IPS-18a (cell line): ENCODE data around the gene GPR15LG.
A peak's percentile ranks its signal among the peaks of the same experiment; 100 is the strongest.

ENCODE experiments used
- H3K27ac ChIP-seq: one replicate; pipeline ENCODE4 v1.5.1; 2013; ENCODE audit warnings: low read length
- H3K27me3 ChIP-seq: one replicate; pipeline ENCODE4 v1.6.1; 2013; ENCODE audit warnings: mild to moderate bottlenecking, low read length; ENCODE audit not compliant: control insufficient read depth, insufficient read depth
- H3K36me3 ChIP-seq: one replicate; pipeline ENCODE4 v1.6.1; 2013; ENCODE audit warnings: low read depth, low read length; ENCODE audit not compliant: control insufficient read depth
- H3K4me1 ChIP-seq: one replicate; pipeline ENCODE4 v1.6.1; 2013; ENCODE audit warnings: low read depth, low read length; ENCODE audit not compliant: control insufficient read depth
- H3K4me3 ChIP-seq: one replicate; pipeline ENCODE4 v1.5.1; 2013; ENCODE audit warnings: low read length
- H3K9ac ChIP-seq: one replicate; pipeline ENCODE4 v1.6.1; 2013; ENCODE audit warnings: mild to moderate bottlenecking, low read length, moderate library complexity
- H3K9me3 ChIP-seq: one replicate; pipeline ENCODE4 v1.6.1; 2013; ENCODE audit warnings: low read depth, low read length; ENCODE audit not compliant: control insufficient read depth

GPR15LG gene

DNA sequence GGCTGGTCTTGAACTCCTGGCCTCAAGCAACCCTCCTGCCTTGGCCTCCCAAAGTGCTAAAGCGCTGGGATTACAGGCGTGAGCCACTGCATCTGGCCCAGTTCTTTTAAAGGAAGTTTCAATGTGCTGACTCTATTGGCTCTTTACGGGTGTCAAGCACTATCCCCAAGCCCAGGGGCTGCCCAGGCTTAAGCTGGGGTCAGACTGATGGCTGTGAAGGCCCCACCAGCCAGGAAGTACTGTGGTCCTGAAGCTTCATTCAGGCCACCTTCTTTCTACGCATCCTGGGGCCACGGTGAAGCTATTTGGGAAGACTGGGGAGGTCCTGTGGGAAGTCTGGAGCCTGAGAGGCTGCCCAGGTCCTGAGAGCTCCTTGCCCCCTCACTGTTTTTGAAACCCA is 8.0 kb downstream of the GPR15LG start:
- H3K4me3 ChIP-seq: no peak overlapping the region
- no peak overlapping the region for H3K27ac ChIP-seq

GRCh38 chr10:84184517-84184916 is 10.9 kb downstream of the GPR15LG start:
- Histone ChIP-seq H3K36me3 (no peaks in the 10 kb centered on the region), H3K27me3 (no peaks in the 10 kb centered on the region), H3K4me1 (no peaks in the 10 kb centered on the region), H3K4me3 (no peak overlapping the region), H3K27ac (no peak overlapping the region), H3K9ac (no peak overlapping the region), H3K9me3 (no peaks in the 10 kb centered on the region)

More for the DNA sequence above, 8.0 kb downstream of the GPR15LG start:
- Histone ChIP-seq H3K4me1 (no peaks in the 10 kb centered on the region), H3K9ac (no peak overlapping the region), H3K9me3 (no peaks in the 10 kb centered on the region), H3K36me3 (no peaks in the 10 kb centered on the region), H3K27me3 (no peaks in the 10 kb centered on the region)

- no peak overlapping the region for H3K4me3 ChIP-seq
- H3K27ac ChIP-seq: no peak overlapping the region
- H3K4me1 ChIP-seq: no peaks in the 10 kb centered on the region
- no peak overlapping the region for H3K9ac ChIP-seq
- no peaks in the 10 kb centered on the region for H3K36me3 ChIP-seq
- H3K9me3 ChIP-seq: no peaks in the 10 kb centered on the region
- no peaks in the 10 kb centered on the region for H3K27me3 ChIP-seq
These were observed 12.1 kb downstream of the GPR15LG start for GRCh38 chr10:84185526-84186175.

GRCh38 chr10:84188815-84189214 is 15.2 kb downstream of the GPR15LG start:
- H3K9me3 ChIP-seq: no peaks in the 10 kb centered on the region
- no peak overlapping the region for H3K27ac ChIP-seq
- no peaks in the 10 kb centered on the region for H3K36me3 ChIP-seq
- H3K27me3 ChIP-seq: peaks cover 13% of the 10 kb centered on the region
- no peak overlapping the region for H3K9ac ChIP-seq
- no peak overlapping the region for H3K4me3 ChIP-seq
- no peaks in the 10 kb centered on the region for H3K4me1 ChIP-seq

DNA sequence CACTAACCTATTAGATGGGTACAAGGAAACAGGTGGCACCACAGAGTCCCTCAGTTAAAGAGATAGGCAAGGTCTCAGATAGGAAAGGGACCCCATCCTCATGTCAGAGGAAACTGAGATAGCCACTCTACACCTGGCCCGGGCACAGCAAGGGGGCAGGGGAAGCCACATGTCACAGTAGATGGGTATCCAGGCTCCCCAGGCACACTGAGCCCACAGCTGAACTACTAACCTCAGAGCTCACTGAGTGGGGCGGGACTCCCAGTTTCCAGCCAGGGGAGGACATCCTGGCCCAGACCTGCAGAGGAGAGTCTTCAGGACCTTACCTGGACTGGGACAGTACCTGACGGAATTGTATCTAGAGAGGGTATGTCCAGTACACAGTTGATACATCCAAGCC is 17.0 kb downstream of the GPR15LG start:
- no peak overlapping the region for H3K9ac ChIP-seq
- H3K36me3 ChIP-seq: no peaks in the 10 kb centered on the region
- H3K27me3 ChIP-seq: peaks cover 30% of the 10 kb centered on the region
- H3K27ac ChIP-seq: no peak overlapping the region
- no peaks in the 10 kb centered on the region for H3K9me3 ChIP-seq
- no peaks in the 10 kb centered on the region for H3K4me1 ChIP-seq
- H3K4me3 ChIP-seq: no peak overlapping the region

DNA sequence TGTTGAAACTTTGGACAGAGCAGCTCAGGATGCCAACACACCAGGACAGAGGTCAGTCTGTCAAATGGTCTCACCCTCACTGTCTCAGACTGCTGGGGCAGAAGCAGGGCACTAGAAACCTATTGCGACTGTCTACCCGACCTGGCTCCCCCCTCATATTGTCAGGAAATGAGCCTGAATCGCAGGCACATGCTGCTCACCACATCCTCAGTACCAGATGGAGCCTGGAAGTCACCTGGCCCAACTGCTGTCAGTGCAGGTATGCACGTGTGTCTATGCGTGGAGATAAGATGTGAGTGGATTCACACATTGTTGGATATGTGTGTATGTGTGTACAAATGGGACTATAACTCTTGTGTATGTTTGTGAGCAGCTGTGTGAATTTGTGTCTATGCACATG is 17.5 kb downstream of the GPR15LG start:
- H3K4me3 ChIP-seq: no peak overlapping the region
- peaks cover 35% of the 10 kb centered on the region for H3K27me3 ChIP-seq
- no peak overlapping the region for H3K27ac ChIP-seq
- no peaks in the 10 kb centered on the region for H3K4me1 ChIP-seq
- no peaks in the 10 kb centered on the region for H3K9me3 ChIP-seq
- no peaks in the 10 kb centered on the region for H3K36me3 ChIP-seq
- no peak overlapping the region for H3K9ac ChIP-seq

- H3K9me3 ChIP-seq: no peaks in the 10 kb centered on the region
- H3K4me3 ChIP-seq: no peak overlapping the region
- no peak overlapping the region for H3K27ac ChIP-seq
- no peak overlapping the region for H3K9ac ChIP-seq
- H3K36me3 ChIP-seq: no peaks in the 10 kb centered on the region
- peaks cover 41% of the 10 kb centered on the region for H3K27me3 ChIP-seq
- H3K4me1 ChIP-seq: no peaks in the 10 kb centered on the region
These were observed 19.7 kb downstream of the GPR15LG start for GRCh38 chr10:84193327-84193726.

DNA sequence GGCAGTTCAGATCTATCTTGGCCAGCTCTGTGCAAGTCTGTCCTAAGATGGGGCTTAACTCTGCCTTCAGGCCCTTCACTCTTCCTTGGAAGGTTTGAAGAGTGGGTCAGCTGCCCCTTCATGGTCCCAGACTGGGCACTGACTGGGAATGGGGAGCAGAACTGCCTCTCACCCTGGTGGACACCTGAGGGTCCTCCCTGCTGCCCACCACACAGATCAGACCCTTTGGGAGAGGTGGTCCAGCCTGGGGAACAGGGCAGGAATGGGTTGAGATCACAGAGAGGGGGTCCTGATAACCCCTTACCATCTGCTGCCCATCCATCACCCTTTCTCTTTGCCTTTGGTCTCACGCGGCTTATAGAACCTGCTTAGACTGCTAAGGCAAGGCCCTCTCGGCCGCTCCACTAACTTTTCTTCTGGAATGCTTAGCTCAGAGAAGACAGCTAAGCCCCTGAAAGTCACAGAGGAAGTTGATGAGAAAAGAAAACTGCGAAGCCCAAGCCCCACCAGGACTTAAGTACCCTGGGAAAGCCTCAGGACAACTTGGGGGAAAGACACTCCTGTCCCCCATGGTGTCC is 20.3 kb downstream of the GPR15LG start:
- Histone ChIP-seq H3K27me3 (peaks cover 41% of the 10 kb centered on the region), H3K4me3 (peak overlapping the region; percentile 63), H3K36me3 (no peaks in the 10 kb centered on the region), H3K27ac (no peak overlapping the region), H3K4me1 (no peaks in the 10 kb centered on the region), H3K9me3 (no peaks in the 10 kb centered on the region), H3K9ac (no peak overlapping the region)

DNA sequence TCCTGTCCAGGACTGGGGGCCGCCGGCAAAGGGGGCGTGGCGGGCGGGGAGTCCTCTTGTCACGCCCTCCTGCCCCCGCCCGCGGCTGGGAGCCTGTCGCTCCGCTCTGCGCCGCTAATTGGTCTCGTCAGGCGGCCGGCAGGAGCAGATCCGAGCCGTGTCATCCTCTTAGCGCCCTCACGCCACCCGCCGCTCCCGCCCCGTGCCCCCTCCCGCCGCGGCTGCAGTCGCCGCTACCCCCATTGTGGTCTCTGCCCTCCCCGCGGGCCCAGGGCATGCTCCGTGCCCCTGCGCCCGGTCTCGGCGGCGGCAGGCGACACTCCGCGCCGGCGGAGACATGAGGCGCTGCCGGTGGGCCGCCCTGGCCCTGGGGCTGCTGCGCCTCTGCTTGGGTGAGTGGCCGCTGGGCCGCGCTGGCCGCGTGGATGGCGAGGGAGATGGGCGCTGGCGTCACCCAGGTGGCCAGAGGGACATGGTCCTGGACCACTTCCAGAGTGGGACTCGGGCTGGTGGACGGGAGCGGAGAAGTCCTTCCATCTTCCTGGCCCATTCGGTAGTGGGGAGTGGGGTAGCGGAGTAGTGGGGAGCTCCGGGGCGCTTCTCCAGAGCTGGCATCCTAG is 20.9 kb downstream of the GPR15LG start, which contains the start of gene CDHR1:
TSS of gene CDHR1 (plus strand) at position 114 of the 620 bp plus-strand sequence. CDS start at position 338, 224 bp downstream.
- Histone ChIP-seq H3K4me3 (peak within 1 kb of the TSS; percentile 63), H3K4me1 (no peaks in the 10 kb centered on the region), H3K9me3 (no peaks in the 10 kb centered on the region), H3K36me3 (no peaks in the 10 kb centered on the region), H3K27ac (no peak within 1 kb of the TSS), H3K27me3 (peaks cover 41% of the 10 kb centered on the region), H3K9ac (no peak within 1 kb of the TSS)

DNA sequence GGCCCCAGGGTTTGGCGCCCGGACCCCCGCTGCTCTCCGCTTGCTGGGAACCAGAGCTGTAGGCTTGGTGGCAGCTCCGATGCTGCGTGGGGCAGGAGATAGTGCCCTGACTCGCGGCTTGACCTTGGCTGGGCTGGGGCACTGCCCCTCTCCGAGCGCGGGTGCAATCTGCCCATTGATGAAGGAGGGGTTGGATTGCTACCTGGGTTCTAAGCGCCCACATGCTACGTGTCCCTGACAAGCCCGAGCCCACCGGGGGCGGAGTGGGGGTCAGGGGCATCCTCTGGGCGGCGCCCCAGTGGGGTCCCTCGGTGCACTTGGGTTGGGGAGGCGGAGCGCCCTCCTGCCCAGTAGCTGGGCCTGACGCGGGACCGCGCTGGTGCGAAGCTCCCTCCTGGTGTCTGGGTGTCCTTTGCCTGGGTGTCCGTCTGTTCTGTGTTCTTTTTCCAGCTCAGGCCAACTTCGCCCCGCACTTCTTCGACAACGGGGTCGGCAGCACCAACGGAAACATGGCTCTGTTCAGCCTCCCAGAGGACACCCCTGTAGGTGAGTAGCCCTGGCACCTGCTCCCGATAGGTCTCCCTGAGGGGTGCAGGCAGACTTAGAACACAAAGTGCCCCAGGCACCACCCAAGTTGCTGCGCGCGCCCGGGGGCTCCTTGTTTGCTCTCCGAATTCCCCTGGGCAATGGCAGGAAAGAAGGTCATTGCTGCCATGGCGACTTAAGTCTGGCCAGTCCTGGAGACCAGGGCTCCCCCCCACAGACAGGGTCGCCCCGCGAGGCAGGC is 21.6 kb downstream of the GPR15LG start:
- Histone ChIP-seq H3K27me3 (peaks cover 41% of the 10 kb centered on the region), H3K9ac (no peak overlapping the region), H3K27ac (no peak overlapping the region), H3K4me3 (peak overlapping the region; percentile 63), H3K4me1 (no peaks in the 10 kb centered on the region), H3K9me3 (no peaks in the 10 kb centered on the region), H3K36me3 (no peaks in the 10 kb centered on the region)

GRCh38 chr10:84196083-84196482 is 22.5 kb downstream of the GPR15LG start:
- no peaks in the 10 kb centered on the region for H3K4me1 ChIP-seq
- no peak overlapping the region for H3K9ac ChIP-seq
- H3K4me3 ChIP-seq: no peak overlapping the region
- no peaks in the 10 kb centered on the region for H3K36me3 ChIP-seq
- no peaks in the 10 kb centered on the region for H3K9me3 ChIP-seq
- no peak overlapping the region for H3K27ac ChIP-seq
- peaks cover 41% of the 10 kb centered on the region for H3K27me3 ChIP-seq
